Mesenteric fat pad (tissue), 1 donor: ENCODE measurements around the gene SMARCA2. TPM values are rescaled to one million over a fixed set of nuclear protein-coding genes. Genes with fewer than 3 reads are reported as not detected.

ENCODE experiments used
- DNase-seq: peaks from one replicate; pipeline ENCODE4 v3.0.0-alpha.2; 2020; ENCODE audit warnings: low spot score
- total RNA-seq: library from RNA; stranded (reverse); fragmentation: NEBNext Ultra II Directional; extraction: Animal tissue kit (Norgen Biotek cat#: 25700); gene quantifications from one replicate; pipeline ENCODE4 v1.2.1, GENCODE V29; 2021
- donor health status: DM: yes; HTN: yes; CAD: no.

The SMARCA2 gene
- total RNA-seq, 1 donor from 2014 or later, result 136 TPM

DNA sequence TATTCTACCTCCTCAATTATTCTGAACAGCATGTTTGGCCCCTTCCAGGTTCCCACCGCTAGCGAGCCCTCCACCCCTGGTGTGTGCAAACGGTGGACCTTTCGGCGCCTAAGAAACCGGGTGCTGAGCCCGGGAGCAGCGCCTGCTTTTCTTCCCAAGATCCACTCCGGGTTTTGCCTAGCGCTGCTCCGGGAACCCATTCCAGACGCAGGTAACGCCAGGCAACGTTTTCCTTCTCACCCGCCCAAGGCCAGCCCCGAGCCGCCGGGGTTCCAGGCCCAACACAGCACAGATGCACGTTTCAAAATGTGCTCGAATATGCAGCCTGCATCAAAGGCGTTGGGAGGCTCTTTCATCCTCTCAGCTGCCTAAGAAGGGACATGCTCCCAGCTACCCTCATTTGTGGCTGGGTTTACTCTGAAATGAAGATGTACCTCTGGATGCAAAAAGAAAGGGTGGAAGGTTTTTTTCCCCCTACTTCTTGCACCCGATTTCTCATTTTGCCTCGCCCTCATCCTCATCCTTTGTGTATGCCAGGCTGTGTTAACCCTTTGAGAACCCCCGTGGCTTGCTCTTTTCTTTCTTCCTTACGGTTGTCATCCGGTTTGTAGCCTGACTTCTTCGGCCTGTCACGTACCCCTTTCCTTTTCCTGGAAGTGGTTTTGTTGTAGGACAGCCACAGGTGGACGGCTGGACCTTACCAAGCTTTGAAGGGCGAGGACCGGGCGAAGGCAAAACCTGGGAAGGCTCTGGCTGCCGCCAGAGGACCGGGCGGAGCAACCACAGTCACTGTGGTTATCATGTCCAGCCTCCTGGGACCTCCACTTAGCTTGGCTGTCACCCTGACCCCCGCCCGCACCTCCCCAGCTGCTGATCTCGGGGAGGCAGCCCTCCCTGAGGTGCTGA lies 226.9 kb downstream of the SMARCA2 start:
- no peak for DNase-seq

DNA sequence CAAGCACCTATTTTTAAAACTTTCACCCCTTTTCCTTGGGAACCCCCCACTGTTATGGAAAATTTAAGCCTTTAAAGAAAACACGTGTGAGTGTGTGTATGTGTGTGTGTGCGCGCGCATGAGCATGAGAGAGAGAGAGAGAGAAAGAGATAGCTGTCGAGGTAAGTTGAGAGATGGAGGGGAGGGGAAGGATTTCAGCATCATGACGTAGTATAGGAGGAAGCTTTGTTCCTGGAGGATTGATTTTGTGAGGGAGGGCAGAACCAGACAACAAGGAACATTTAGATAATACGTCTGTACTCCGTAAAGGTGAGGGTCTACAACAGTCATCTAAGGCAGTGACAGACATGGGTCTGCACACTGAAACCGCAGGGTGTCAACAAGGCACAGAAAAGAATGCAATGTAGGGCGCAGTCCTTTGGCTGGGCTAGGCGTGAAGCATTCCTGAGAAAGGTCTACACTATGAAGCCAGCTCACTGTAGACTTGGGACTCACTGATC lies 227.7 kb downstream of the SMARCA2 start:
- DNase-seq, result no peak
